ENCODE results near the gene METTL5.

The METTL5 gene

DNA sequence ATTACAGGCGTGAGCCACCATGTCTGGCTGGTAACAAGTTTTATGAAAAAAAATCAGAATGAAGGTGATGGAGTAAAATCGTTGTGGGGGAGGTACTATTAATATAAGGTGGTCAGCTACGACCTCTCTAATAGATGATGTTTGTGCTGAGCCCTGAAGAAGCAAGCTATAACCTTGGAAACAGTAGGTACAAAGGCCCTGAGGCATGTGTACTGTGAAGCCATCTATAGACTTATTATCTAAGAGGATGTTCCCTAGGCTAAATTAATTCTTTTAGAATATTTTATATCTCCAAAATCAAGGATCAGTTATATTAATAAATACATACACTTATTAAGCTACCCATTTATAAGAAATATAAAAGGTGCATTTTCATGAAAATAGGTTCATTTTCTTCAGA is 49.4 kb downstream of the METTL5 start:
- Histone ChIP-seq H3K27me3 (ENCODE audit: low read length) (no peaks in the 10 kb centered on the region), H3K79me2 (ENCODE audit: insufficient read depth, low read length) (no peaks in the 10 kb centered on the region), H4K20me1 (ENCODE audit: low read depth, low read length) (no peaks in the 10 kb centered on the region), H3K4me2 (ENCODE audit: low read depth, low read length, poor library complexity, severe bottlenecking) (no peak overlapping the region), H2AFZ (ENCODE audit: low read depth, low read length, severe bottlenecking) (no peak overlapping the region), H3K9me3 (ENCODE audit: insufficient read depth, low read length) (no peaks in the 10 kb centered on the region), H3K4me3 (ENCODE audit: insufficient read depth, low read length, poor library complexity, severe bottlenecking) (no peak overlapping the region), H3K36me3 (ENCODE audit: low read length) (no peaks in the 10 kb centered on the region), H3K9me2 (replicated peaks; ENCODE audit: insufficient read depth, low read length) (no peaks in the 10 kb centered on the region), H3K27ac (ENCODE audit: low read depth, low read length) (no peak overlapping the region), H3K9ac (ENCODE audit: low read length) (no peak overlapping the region), H3F3A (ENCODE audit: insufficient read depth) (no peaks in the 10 kb centered on the region)
- TF ChIP-seq EZH2phosphoT487 (conservative IDR thresholded peaks at IDR 0.05; ENCODE audit: low read length): no peak
- TF ChIP-seq, protein P1, sequence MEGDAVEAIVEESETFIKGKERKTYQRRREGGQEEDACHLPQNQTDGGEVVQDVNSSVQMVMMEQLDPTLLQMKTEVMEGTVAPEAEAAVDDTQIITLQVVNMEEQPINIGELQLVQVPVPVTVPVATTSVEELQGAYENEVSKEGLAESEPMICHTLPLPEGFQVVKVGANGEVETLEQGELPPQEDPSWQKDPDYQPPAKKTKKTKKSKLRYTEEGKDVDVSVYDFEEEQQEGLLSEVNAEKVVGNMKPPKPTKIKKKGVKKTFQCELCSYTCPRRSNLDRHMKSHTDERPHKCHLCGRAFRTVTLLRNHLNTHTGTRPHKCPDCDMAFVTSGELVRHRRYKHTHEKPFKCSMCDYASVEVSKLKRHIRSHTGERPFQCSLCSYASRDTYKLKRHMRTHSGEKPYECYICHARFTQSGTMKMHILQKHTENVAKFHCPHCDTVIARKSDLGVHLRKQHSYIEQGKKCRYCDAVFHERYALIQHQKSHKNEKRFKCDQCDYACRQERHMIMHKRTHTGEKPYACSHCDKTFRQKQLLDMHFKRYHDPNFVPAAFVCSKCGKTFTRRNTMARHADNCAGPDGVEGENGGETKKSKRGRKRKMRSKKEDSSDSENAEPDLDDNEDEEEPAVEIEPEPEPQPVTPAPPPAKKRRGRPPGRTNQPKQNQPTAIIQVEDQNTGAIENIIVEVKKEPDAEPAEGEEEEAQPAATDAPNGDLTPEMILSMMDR (IDR thresholded peaks at IDR 0.05; ENCODE audit: insufficient read depth, low read length, poor library complexity, severe bottlenecking): no peak

DNA sequence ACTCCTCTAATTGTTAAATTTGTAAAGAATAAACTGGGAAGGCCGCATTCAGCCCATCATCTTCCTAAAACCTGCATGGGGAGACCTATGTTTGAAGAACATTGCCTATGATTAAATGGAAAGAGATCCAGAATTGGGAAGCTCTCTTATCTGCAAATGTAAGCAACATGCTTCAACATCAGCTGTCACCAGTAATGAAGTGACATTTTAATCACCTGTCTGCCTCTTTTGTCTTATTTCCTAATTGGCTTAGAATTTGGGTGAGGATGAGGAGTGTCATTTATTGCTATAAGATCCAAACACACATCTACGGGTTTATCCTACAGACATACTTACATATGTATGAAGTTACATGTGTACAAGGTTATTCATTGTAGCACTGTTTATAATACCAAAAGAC is 52.1 kb downstream of the METTL5 start:
- Histone ChIP-seq H3K9ac (ENCODE audit: low read length) (no peak overlapping the region), H3K79me2 (ENCODE audit: insufficient read depth, low read length) (no peaks in the 10 kb centered on the region), H2AFZ (ENCODE audit: low read depth, low read length, severe bottlenecking) (no peak overlapping the region), H3K9me3 (ENCODE audit: insufficient read depth, low read length) (no peaks in the 10 kb centered on the region), H4K20me1 (ENCODE audit: low read depth, low read length) (no peaks in the 10 kb centered on the region), H3K4me3 (ENCODE audit: insufficient read depth, low read length, poor library complexity, severe bottlenecking) (no peak overlapping the region), H3K27me3 (ENCODE audit: low read length) (no peaks in the 10 kb centered on the region), H3K9me2 (replicated peaks; ENCODE audit: insufficient read depth, low read length) (no peaks in the 10 kb centered on the region), H3K27ac (ENCODE audit: low read depth, low read length) (no peak overlapping the region), H3K4me2 (ENCODE audit: low read depth, low read length, poor library complexity, severe bottlenecking) (no peak overlapping the region), H3F3A (ENCODE audit: insufficient read depth) (no peaks in the 10 kb centered on the region), H3K36me3 (ENCODE audit: low read length) (no peaks in the 10 kb centered on the region)
- TF ChIP-seq, protein P1 (IDR thresholded peaks at IDR 0.05; ENCODE audit: insufficient read depth, low read length, poor library complexity, severe bottlenecking): no peak
- no peak for TF ChIP-seq EZH2phosphoT487 (conservative IDR thresholded peaks at IDR 0.05; ENCODE audit: low read length)

DNA sequence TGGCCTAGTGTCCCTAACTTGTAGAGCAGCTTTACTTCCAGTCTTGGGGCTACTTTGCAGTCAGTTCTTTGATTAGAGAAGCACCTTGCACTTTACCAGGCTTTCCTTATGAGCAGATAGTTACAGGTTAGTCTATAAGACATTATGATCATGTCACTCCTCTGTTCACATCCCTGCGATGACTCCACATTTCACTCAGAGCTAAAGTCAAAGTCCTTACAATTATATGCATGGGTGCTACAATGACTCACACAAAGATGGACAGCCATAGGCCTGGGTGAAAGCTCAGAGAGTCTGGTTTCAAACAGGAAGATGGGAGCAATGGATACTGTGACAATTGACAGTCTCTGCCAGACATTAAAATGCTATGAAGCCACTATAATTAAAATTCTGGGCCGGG is 53.1 kb downstream of the METTL5 start:
- Histone ChIP-seq H3K4me3 (ENCODE audit: insufficient read depth, low read length, poor library complexity, severe bottlenecking) (no peak overlapping the region), H4K20me1 (ENCODE audit: low read depth, low read length) (no peaks in the 10 kb centered on the region), H3K27me3 (ENCODE audit: low read length) (no peaks in the 10 kb centered on the region), H3K36me3 (ENCODE audit: low read length) (no peaks in the 10 kb centered on the region), H3K9me2 (replicated peaks; ENCODE audit: insufficient read depth, low read length) (no peaks in the 10 kb centered on the region), H3K9ac (ENCODE audit: low read length) (no peak overlapping the region), H2AFZ (ENCODE audit: low read depth, low read length, severe bottlenecking) (no peak overlapping the region), H3K9me3 (ENCODE audit: insufficient read depth, low read length) (no peaks in the 10 kb centered on the region), H3K4me2 (ENCODE audit: low read depth, low read length, poor library complexity, severe bottlenecking) (no peak overlapping the region), H3F3A (ENCODE audit: insufficient read depth) (no peaks in the 10 kb centered on the region), H3K79me2 (ENCODE audit: insufficient read depth, low read length) (no peaks in the 10 kb centered on the region), H3K27ac (ENCODE audit: low read depth, low read length) (no peak overlapping the region)
- TF ChIP-seq, protein P1 (IDR thresholded peaks at IDR 0.05; ENCODE audit: insufficient read depth, low read length, poor library complexity, severe bottlenecking): no peak
- TF ChIP-seq EZH2phosphoT487 (conservative IDR thresholded peaks at IDR 0.05; ENCODE audit: low read length): no peak
